GM18907 (cell line): ENCODE measurements around the gene CNP.

Source experiments
- ATAC-seq: cut with Tn5 transposase; IDR thresholded peaks from one replicate; pipeline ENCODE4 v1.9.1; 2021; ENCODE audit warnings: mild to moderate bottlenecking, moderate library complexity; ENCODE audit not compliant: unreplicated experiment

The CNP gene

GRCh38 chr17:42026857-42027589 is 60.4 kb downstream of the CNP start:
- ATAC-seq, result no peak
